PFSK-1 (cell line): ENCODE measurements around the gene PIEZO1.
A peak's percentile ranks its signal among the peaks of the same experiment; 100 is the strongest.

Source experiments
- FOXP2 ChIP-seq: optimal IDR thresholded peaks from 2 replicates; pipeline ENCODE3; 2011; ENCODE audit warnings: borderline replicate concordance, control low read depth, inconsistent platforms; ENCODE audit not compliant: insufficient read depth; ENCODE audit errors: extremely low read length, extremely low read depth
- POLR2AphosphoS5 ChIP-seq: IDR thresholded peaks from 2 replicates; pipeline ENCODE4 v1.6.1; 2012; ENCODE audit warnings: low read depth, mild to moderate bottlenecking, control low read depth, low read length, moderate library complexity
- SIN3A ChIP-seq: IDR thresholded peaks from 2 replicates; pipeline ENCODE4 v1.6.1; 2012; ENCODE audit warnings: mild to moderate bottlenecking, low read length, moderate library complexity, borderline replicate concordance; ENCODE audit not compliant: insufficient read depth
- TAF1 ChIP-seq: IDR thresholded peaks from 2 replicates; pipeline ENCODE4 v1.6.1; 2012; ENCODE audit warnings: low read length, control low read depth, borderline replicate concordance; ENCODE audit not compliant: insufficient read depth
- TF ChIP-seq, protein P1 (sequence below), 2 experiments: IDR thresholded peaks; 2 replicates each; pipeline versions ENCODE4 v1.6.1 to v1.8.0; 2011 to 2012; ENCODE audit warnings: low read depth in 2 of 2, low read length in 2 of 2, control low read depth in 1 of 2, inconsistent platforms in 1 of 2, mild to moderate bottlenecking in 1 of 2, moderate library complexity in 1 of 2; ENCODE audit not compliant: insufficient read depth in 1 of 2

PIEZO1 gene

DNA sequence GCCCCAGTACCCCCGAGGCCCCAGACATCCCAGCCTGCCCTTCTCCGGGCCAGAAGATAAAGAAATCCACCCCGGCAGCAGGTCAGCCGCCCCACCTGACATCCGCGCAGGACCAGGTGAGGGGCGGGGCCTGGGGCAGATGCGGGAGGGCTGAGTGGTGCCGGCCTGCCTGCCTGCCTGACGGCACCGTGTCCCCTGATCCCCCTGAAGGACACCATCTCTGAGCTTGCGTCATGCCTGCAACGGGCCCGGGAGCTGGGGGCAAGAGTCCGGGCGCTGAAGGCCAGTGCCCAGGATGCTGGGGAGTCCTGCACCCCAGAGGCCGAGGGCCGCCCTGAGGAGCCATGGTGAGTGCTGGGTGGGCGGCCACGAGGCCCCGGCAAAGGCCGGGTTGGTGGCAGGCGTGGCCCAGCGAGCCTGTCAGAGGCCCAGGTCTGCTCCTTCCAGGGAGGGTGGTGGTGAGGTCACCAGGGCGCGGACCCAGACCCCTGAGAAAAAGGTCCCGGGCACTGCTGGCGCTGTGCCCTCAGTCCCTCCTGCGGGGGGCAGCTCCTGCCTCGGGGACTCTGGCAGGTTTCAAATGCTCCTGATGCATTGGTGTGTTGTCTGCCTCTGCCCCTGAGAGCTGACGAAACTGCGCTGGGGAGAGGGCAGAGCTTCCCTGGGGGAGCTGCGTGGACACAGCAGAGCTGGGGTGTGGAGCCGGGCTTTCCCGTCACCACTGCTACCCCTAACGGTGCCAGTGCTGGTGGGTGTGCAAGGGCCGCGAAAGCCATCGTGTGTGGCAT is 19.7 kb upstream of the PIEZO1 start:
- TF ChIP-seq, protein P1, sequence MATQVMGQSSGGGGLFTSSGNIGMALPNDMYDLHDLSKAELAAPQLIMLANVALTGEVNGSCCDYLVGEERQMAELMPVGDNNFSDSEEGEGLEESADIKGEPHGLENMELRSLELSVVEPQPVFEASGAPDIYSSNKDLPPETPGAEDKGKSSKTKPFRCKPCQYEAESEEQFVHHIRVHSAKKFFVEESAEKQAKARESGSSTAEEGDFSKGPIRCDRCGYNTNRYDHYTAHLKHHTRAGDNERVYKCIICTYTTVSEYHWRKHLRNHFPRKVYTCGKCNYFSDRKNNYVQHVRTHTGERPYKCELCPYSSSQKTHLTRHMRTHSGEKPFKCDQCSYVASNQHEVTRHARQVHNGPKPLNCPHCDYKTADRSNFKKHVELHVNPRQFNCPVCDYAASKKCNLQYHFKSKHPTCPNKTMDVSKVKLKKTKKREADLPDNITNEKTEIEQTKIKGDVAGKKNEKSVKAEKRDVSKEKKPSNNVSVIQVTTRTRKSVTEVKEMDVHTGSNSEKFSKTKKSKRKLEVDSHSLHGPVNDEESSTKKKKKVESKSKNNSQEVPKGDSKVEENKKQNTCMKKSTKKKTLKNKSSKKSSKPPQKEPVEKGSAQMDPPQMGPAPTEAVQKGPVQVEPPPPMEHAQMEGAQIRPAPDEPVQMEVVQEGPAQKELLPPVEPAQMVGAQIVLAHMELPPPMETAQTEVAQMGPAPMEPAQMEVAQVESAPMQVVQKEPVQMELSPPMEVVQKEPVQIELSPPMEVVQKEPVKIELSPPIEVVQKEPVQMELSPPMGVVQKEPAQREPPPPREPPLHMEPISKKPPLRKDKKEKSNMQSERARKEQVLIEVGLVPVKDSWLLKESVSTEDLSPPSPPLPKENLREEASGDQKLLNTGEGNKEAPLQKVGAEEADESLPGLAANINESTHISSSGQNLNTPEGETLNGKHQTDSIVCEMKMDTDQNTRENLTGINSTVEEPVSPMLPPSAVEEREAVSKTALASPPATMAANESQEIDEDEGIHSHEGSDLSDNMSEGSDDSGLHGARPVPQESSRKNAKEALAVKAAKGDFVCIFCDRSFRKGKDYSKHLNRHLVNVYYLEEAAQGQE (IDR thresholded peaks at IDR 0.05; ENCODE audit: insufficient read depth in 1 of 2, low read depth in 2 of 2, low read length in 2 of 2): no peak
- TF ChIP-seq TAF1: no peak
- no peak for TF ChIP-seq FOXP2
- TF ChIP-seq POLR2AphosphoS5: no peak
- TF ChIP-seq SIN3A: no peak

DNA sequence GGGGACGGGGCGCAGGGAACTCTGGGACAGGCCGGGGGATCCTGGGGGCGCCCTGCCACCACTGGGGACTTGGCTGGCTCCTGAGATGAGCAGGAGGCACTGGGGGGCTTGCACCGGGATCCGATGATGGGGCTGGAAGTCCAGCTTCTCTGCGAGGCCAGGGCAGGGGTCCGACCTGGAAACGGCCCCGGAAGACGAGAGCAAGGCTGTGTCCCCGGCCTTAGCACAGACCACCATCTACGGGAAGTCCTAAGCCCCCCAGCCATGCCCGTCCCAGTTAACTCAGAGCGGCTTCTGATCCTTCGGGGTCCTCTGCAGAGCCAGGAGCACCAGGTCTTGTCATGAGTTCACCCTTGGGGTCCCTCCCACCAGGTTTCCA is 19.1 kb upstream of the PIEZO1 start:
- TF ChIP-seq SIN3A (no peak), FOXP2 (no peak), TAF1 (no peak), POLR2AphosphoS5 (no peak)
- TF ChIP-seq, protein P1 (IDR thresholded peaks at IDR 0.05; ENCODE audit: insufficient read depth in 1 of 2, low read depth in 2 of 2, low read length in 2 of 2): no peak

DNA sequence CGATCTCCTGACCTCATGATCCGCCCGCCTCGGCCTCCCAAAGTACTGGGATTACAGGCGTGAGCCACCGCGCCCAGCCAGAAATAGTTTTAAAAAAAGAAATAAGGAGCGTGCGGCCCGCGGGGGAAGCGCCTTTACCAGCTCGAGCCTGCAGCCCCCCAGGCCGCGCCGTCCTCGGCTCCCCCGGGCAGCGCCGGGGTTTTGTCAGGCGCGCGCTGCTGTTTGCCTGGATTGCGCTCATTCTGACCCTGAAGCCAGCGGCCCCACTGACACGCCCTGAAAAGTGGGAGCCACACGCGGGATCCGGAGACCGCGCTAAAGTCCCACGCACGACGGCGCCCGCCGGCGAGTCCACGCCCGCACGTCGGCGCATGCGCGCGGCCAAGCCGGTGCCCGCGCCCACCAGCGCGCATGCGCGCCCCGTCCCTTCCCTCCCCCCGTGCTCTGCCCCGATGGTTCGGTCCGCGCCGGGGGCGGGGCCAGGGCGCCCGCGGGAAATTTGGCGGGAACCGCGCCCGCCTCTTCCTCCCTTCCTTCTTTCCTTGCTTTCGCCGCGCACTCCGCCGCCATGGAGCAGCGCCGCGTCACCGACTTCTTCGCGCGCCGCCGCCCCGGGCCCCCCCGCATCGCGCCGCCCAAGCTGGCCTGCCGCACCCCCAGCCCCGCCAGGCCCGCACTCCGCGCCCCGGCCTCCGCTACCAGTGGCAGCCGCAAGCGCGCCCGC is 18.4 kb upstream of the PIEZO1 start, which contains the start of gene CDT1:
CDT1 (plus strand) TSS at position 526 of the 724 bp plus-strand sequence; CDS start at position 569, 43 bp downstream.
- TF ChIP-seq TAF1 (peak; percentile 75), SIN3A (peak; percentile 82; the same call in 1 of the 2 replicates), FOXP2 (no peak), POLR2AphosphoS5 (no peak)
- TF ChIP-seq, protein P1 (IDR thresholded peaks at IDR 0.05; ENCODE audit: insufficient read depth in 1 of 2, low read depth in 2 of 2, low read length in 2 of 2): no peak

DNA sequence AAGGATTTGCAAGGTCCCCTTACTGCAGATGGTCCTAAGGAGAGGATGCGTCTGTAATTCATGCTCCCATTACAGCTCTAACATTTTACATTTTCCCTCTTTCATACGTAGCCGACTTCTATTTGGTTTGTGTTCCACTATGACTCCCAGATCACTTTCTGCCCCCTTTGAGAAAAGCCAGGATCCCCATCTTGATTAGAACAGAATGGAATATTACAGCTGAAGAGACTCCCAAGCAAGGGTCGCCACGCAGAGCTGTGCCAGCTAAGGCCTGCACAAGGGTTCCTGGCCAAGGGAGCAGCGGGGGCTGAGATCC is 15.2 kb upstream of the PIEZO1 start:
- TF ChIP-seq TAF1 (no peak), POLR2AphosphoS5 (no peak), SIN3A (no peak), FOXP2 (no peak)
- TF ChIP-seq, protein P1 (IDR thresholded peaks at IDR 0.05; ENCODE audit: insufficient read depth in 1 of 2, low read depth in 2 of 2, low read length in 2 of 2): no peak
